Subcutaneous abdominal adipose tissue (tissue), 5 donors: ENCODE measurements around the gene TUBB6.
A peak's percentile ranks its signal among the peaks of the same experiment; 100 is the strongest.

Experiments used
- H3K27ac ChIP-seq: one replicate; pipeline ENCODE4 v1.7.0; 2013; ENCODE audit warnings: low read depth, mild to moderate bottlenecking, inconsistent platforms, low read length, moderate library complexity
- H3K27me3 ChIP-seq, 5 donors: one replicate each; pipeline ENCODE4 v1.7.0; 2013; ENCODE audit warnings: low read length in 5 of 5, inconsistent platforms in 1 of 5; ENCODE audit not compliant: control insufficient read depth in 5 of 5, insufficient read depth in 4 of 5
- H3K36me3 ChIP-seq, 5 donors: one replicate each; pipeline ENCODE4 v1.7.0; 2013; ENCODE audit warnings: low read length in 5 of 5; ENCODE audit not compliant: control insufficient read depth in 5 of 5, insufficient read depth in 5 of 5
- H3K4me1 ChIP-seq, 5 donors: one replicate each; pipeline ENCODE4 v1.7.0; 2013; ENCODE audit warnings: low read length in 5 of 5, mild to moderate bottlenecking in 3 of 5, moderate library complexity in 1 of 5; ENCODE audit not compliant: control insufficient read depth in 5 of 5, insufficient read depth in 5 of 5
- H3K4me3 ChIP-seq, 5 donors: one replicate each; pipeline ENCODE4 v1.7.0; 2013; ENCODE audit warnings: low read length in 5 of 5, low read depth in 1 of 5
- H3K9ac ChIP-seq, 5 donors: one replicate each; pipeline ENCODE4 v1.7.0; 2013; ENCODE audit warnings: low read length in 5 of 5, mild to moderate bottlenecking in 4 of 5, moderate library complexity in 3 of 5
- H3K9me3 ChIP-seq, 5 donors: one replicate each; pipeline ENCODE4 v1.7.0; 2013; ENCODE audit warnings: low read length in 5 of 5; ENCODE audit not compliant: control insufficient read depth in 5 of 5
- donor health status: healthy.
- donor health status: healthy.
- donor health status: healthy.
- donor health status: healthy.
- donor health status: healthy.

TUBB6 gene

DNA sequence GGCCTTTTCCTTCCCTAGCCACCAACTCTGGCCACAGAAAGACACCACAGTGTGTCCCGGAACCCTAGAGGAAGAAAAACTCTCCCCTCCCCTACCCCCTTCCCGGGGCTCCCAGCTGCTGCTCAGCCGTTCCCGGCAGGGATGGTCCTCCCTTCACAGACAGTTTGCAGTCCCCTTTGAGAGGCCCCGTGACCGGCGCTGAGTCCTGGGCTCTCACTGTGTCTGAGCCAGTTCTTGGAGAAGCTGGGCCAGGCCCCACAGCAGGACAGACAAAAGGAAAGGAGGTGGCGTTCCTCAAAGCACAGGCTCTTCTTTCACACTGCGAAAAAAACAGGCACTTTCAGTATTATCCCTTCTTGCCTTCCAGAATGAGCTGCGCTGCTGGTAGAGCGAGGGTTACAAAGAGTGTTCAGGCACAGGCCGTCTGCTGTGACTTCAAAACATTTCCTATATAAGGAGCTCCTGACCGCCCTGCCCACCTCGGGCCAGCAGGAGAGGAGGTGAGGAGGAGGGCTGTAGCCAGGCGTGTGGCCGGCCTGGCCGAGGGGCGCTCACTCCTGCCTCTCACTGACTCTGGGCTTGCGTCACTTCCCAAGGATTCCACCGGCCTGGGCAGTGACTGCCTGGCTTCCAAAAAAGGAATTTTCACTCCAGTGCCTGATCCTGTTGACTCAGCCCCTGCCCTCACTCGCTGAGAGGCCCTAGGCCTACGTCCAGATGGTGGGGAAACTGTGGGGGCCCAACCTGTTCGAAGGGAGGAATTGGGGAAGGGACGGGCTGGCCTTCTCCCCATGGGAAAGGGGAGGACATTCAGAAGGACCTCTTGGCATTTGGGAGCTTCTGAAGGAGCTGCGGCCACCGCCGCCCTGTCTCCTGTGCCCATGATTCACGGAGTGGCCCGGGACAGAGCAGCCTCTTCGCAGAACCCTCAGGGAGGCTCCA, 29.0 kb upstream of the TUBB6 start:
- Histone ChIP-seq H3K4me1 (peaks cover 5 to 21% (median 20%) of the 10 kb centered on the region in 5 donors), H3K9me3 (no peaks in the 10 kb centered on the region), H3K36me3 (peaks cover 0 to 6% (median 6%) of the 10 kb centered on the region in 5 donors), H3K9ac (peak overlapping the region; percentile 65 to 94 (median 70)), H3K27ac (peak overlapping the region; percentile 97), H3K27me3 (no peaks in the 10 kb centered on the region), H3K4me3 (peak overlapping the region; percentile 30 to 73 (median 54))

DNA sequence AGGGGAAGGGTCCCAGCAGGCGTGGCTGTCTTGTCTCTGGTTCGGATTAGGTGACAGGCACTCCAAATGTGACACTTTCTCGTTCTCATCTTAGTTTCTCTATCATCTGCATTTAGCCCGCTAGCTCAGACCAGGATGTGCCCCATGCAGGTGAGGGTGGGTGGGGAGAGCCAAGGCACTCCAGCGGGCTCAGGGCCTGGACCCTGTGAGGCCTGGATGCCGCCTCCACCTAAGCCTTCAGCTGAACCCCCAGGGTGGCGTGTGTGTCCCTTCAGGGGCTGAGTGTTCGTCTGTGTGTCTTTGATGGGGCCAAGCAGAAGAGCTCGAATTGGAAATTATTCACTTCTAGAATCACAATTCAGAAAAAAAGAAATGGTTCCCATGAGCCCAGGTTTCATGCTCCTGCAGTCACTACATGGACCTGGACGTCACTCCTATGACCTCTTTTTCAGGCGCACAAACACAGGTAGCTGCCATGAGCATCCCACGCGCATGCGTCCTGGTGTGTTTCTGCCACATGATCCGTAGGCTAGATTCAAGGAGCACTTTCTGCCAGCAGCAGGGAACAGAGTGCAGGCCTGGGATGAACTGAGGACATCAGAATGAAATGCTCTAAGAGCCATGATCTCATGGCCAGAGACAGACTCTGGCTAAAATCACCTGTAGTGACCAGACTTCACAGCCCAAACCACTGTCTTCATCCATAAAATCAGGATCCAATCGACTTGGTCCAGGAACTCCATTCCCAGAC, 28.1 kb upstream of the TUBB6 start:
- H3K27me3 ChIP-seq = no peaks in the 10 kb centered on the region
- H3K9ac ChIP-seq = peak overlapping the region; percentile 60 to 94 (median 66)
- peaks cover 5 to 21% (median 20%) of the 10 kb centered on the region in 5 donors for H3K4me1 ChIP-seq
- H3K4me3 ChIP-seq = peak overlapping the region in 3 of 5 donors; percentile 22 to 54 (median 46)
- peak overlapping the region; percentile 97 for H3K27ac ChIP-seq
- H3K9me3 ChIP-seq = no peaks in the 10 kb centered on the region
- peaks cover 0 to 2% (median 0%) of the 10 kb centered on the region in 5 donors for H3K36me3 ChIP-seq

DNA sequence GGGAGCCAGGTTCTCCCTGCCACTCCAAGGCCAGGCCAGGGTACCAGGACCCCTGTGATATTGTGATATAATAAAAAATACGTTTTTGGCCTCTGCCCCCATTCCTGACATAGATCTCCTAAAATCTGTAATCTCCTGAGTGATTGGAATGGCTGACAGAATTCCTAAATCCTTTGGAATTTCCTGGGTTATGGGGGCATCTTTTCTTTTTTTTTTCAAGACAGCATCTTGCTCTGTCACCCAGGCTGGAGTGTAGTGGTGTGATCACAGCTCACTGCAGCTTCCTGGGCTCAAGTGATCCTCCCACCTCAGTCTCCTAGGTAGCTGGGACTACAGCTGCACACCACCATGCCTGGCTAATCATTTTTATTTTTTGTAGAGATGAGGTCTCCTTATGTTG, 26.2 kb upstream of the TUBB6 start:
- Histone ChIP-seq H3K9me3 (no peaks in the 10 kb centered on the region), H3K4me1 (peaks cover 5 to 21% (median 20%) of the 10 kb centered on the region in 5 donors), H3K36me3 (no peaks in the 10 kb centered on the region), H3K9ac (no peak overlapping the region), H3K27ac (no peak overlapping the region), H3K27me3 (no peaks in the 10 kb centered on the region), H3K4me3 (no peak overlapping the region)

DNA sequence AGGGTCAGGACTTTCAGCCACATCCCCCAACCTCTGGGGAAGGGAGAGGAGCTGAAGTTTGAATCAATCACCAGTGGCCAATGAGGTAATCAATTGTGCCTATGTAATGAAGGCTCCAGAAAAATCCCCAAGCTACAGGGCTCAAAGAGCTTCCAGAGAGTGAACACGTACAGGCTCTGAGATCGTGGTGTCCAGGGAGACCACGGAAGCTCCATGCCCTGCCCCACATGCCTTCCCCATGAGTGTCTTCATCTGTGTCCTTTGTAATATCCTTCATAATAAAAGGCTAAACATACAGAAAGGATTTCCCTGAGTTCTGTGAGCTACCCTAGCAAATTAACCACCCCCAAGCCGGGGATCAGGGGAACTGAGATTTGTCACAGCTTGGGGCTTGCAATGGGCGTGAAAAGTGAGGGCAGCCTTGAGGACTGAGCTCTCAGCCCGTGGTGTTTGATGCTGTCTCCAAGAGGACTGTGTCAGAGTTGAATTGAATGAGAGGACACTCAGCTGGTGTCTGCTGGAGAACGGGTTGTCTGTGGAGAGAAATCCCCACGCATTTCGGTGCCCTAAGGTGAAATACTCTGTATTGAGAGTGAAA, 25.5 kb upstream of the TUBB6 start:
- Histone ChIP-seq H3K36me3 (no peaks in the 10 kb centered on the region), H3K9ac (no peak overlapping the region), H3K4me1 (peaks cover 5 to 25% (median 24%) of the 10 kb centered on the region in 5 donors), H3K27me3 (peaks cover 0 to 5% (median 0%) of the 10 kb centered on the region in 5 donors), H3K9me3 (no peaks in the 10 kb centered on the region), H3K4me3 (no peak overlapping the region), H3K27ac (no peak overlapping the region)

DNA sequence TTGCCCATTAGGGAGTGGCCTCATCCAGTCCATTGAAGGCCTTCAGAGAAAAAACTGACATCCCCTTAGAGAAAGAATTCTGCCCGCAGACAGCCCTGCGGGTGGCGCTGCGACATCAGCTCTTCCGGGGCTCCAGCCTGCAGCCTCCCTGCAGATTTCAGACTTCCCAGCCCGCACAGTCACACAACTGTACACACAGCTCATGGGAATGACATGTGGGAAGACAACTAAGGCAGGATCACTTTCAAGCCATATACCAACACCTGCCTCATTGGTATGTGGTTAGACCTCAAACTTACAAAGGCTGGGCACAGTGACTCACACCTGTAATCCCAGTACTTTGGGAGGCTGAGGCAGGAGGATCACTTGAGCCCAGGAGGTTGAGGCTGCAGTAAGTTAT, 24.8 kb upstream of the TUBB6 start:
- Histone ChIP-seq H3K9ac (no peak overlapping the region), H3K36me3 (no peaks in the 10 kb centered on the region), H3K27ac (no peak overlapping the region), H3K9me3 (no peaks in the 10 kb centered on the region), H3K27me3 (peaks cover 0 to 8% (median 0%) of the 10 kb centered on the region in 5 donors), H3K4me1 (peaks cover 6 to 29% (median 24%) of the 10 kb centered on the region in 5 donors), H3K4me3 (no peak overlapping the region)

DNA sequence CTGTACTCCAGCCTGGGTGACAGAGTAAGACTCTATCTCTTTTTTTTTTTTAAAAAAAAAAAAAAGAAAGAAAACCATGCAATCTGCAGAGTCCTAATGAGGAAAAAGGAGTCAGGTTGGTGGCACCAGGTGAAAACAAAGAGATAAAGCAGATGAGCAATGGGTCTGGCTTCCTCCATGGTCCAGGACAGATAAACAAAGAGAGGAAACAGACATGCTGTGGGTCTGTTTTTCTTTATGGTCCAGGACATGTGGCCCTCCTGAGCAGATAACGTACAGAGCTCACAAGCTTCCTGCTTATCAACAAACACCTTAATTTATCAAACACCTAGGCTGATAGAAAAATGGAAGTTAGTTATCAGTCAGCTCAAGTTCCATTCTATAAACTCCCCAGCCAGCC, 24.4 kb upstream of the TUBB6 start:
- Histone ChIP-seq H3K36me3 (no peaks in the 10 kb centered on the region), H3K4me3 (no peak overlapping the region), H3K9ac (no peak overlapping the region), H3K27ac (no peak overlapping the region), H3K27me3 (peaks cover 0 to 8% (median 0%) of the 10 kb centered on the region in 5 donors), H3K4me1 (peaks cover 5 to 29% (median 24%) of the 10 kb centered on the region in 5 donors), H3K9me3 (no peaks in the 10 kb centered on the region)

DNA sequence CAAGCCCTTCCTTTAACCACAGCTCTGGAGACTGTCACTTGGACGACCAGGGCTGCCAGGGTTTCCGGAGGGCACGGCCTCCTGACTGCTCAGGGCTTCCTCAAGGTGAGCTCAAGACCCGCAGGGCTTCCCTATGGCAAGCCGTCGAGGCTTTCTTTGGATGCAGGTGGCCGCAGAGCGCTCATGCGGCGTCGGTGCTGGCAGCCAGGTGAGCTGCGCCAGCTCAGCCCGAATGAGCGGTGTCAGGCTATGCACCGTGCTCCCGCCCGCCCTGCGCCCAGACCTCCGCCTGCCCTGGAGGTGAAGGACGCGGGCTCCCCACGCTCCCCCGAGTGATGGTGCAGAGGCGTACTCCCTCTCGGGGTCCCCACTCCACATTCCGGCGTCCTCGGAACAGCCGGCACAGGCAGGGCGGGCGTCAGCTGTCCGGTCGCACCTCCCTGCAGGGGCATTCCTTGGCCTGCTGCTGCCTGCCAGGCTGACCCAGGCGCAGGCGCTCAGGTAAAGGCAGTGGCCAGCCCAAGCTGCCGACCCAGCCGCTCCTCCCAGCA, 20.8 kb upstream of the TUBB6 start:
- H3K27ac ChIP-seq = no peak overlapping the region

DNA sequence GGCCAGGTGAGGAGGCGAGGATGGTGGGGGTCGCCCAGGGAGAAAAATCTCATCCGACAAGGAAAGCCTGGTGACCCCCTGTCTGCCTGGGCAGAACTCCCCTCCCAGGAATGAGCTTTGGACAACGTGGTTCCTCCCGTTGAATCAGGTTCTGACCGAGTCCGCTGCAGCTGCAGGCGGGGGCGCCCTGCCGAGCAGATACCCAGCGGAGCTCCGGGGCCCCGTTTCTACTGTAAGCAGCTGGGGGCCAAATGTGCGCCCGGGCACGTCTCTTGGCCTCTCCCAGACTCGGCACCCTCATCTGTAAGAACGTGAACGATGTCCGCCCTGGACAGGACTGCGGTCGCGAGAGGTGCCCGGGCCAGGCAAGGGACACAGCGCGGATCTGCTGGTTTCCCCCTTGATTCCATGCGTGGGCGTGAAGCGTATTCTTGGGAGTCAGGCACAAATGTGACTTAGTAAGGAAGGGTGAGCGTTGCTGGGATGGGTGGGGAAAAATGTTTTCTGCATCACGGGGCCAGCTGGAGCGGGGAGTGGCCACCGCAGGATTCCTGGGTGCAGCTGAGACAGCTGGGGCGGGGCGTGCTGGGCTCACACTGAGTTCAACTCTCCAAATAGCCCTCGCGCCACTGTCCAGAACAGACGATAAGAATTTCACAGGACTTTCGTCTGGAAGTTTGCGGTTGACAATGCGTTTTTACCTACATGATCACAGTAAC, 20.2 kb upstream of the TUBB6 start:
- Histone ChIP-seq H3K27ac (peak overlapping the region; percentile 75), H3K4me3 (peak overlapping the region; percentile 50 to 68 (median 66)), H3K9me3 (no peaks in the 10 kb centered on the region), H3K36me3 (no peaks in the 10 kb centered on the region), H3K4me1 (peaks cover 7 to 27% (median 22%) of the 10 kb centered on the region in 5 donors), H3K9ac (peak overlapping the region in 4 of 5 donors; percentile 8 to 62 (median 52)), H3K27me3 (peaks cover 0 to 8% (median 4%) of the 10 kb centered on the region in 5 donors)

More for the DNA sequence above, 20.8 kb upstream of the TUBB6 start:
- H3K27me3 ChIP-seq = peaks cover 0 to 8% (median 4%) of the 10 kb centered on the region in 5 donors
- H3K4me3 ChIP-seq = peak overlapping the region in 4 of 5 donors; percentile 50 to 68 (median 58)
- peaks cover 7 to 27% (median 22%) of the 10 kb centered on the region in 5 donors for H3K4me1 ChIP-seq
- H3K9me3 ChIP-seq = no peaks in the 10 kb centered on the region
- H3K9ac ChIP-seq = peak overlapping the region in 2 of 5 donors; percentile 53
- H3K36me3 ChIP-seq = no peaks in the 10 kb centered on the region

DNA sequence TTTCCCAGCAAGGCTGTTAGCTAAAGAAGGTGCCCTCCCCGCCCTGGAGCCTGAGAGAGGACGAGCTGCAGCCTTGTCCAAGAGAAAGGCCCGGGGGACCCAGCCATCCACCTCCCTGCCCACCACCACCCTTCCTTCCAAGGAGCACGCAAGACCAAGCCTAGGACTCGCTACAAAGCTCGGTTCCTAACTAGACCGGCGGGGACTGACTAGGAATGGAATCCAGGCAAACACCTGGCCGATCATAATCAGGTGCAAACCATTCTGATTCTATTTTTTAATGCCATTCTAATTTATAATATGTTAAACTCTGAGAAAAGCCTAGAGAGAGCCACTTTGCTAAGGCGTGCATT, 19.7 kb upstream of the TUBB6 start:
- peaks cover 0 to 8% (median 4%) of the 10 kb centered on the region in 5 donors for H3K27me3 ChIP-seq
- H3K9me3 ChIP-seq = no peaks in the 10 kb centered on the region
- H3K27ac ChIP-seq = peak overlapping the region; percentile 75
- peak overlapping the region; percentile 8 to 62 (median 46) for H3K9ac ChIP-seq
- peak overlapping the region; percentile 50 to 68 (median 66) for H3K4me3 ChIP-seq
- no peaks in the 10 kb centered on the region for H3K36me3 ChIP-seq
- peaks cover 7 to 27% (median 22%) of the 10 kb centered on the region in 5 donors for H3K4me1 ChIP-seq
